ENCODE data around the gene GPR132.

Gene GPR132

DNA sequence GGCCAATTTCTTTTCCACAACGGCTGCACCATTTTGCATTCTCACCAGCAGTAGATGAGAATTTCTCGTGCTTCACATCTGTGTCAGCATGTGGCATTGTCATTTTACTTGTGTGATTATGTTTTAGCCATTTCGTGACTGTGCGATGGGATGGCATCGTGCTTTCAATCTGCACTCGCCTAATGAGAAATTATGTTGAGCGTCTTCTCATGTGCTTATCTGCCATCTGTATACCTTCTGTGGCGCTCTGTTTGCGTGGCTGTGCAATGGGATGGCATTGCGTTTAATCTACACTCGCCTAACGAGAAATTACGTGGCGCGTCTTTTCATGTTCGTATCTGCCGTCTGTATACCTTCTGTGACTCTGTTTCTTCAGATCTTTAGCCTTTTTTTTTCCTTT, 14.9 kb upstream of the GPR132 start:
- no peaks in the 10 kb centered on the region for H3K27me3 ChIP-seq (ENCODE audit: control insufficient read depth, insufficient read depth, low read length)
- no peak overlapping the region for H2AFZ ChIP-seq
- no peak overlapping the region for H3K4me2 ChIP-seq (ENCODE audit: low read length)
- no peaks in the 10 kb centered on the region for H3K36me3 ChIP-seq (ENCODE audit: control insufficient read depth, insufficient read depth, low read length)
- no peak overlapping the region for H3K9ac ChIP-seq
- no peak overlapping the region for H3K4me3 ChIP-seq (ENCODE audit: low read depth, low read length)
- no peaks in the 10 kb centered on the region for H3K4me1 ChIP-seq
- H3K27ac ChIP-seq, result no peak overlapping the region
- TF ChIP-seq, protein P1, sequence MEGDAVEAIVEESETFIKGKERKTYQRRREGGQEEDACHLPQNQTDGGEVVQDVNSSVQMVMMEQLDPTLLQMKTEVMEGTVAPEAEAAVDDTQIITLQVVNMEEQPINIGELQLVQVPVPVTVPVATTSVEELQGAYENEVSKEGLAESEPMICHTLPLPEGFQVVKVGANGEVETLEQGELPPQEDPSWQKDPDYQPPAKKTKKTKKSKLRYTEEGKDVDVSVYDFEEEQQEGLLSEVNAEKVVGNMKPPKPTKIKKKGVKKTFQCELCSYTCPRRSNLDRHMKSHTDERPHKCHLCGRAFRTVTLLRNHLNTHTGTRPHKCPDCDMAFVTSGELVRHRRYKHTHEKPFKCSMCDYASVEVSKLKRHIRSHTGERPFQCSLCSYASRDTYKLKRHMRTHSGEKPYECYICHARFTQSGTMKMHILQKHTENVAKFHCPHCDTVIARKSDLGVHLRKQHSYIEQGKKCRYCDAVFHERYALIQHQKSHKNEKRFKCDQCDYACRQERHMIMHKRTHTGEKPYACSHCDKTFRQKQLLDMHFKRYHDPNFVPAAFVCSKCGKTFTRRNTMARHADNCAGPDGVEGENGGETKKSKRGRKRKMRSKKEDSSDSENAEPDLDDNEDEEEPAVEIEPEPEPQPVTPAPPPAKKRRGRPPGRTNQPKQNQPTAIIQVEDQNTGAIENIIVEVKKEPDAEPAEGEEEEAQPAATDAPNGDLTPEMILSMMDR (IDR thresholded peaks at IDR 0.05), result no peak
- no peaks in the 10 kb centered on the region for H3K79me2 ChIP-seq
- H3K9me3 ChIP-seq (ENCODE audit: control insufficient read depth, low read length), result no peaks in the 10 kb centered on the region

DNA sequence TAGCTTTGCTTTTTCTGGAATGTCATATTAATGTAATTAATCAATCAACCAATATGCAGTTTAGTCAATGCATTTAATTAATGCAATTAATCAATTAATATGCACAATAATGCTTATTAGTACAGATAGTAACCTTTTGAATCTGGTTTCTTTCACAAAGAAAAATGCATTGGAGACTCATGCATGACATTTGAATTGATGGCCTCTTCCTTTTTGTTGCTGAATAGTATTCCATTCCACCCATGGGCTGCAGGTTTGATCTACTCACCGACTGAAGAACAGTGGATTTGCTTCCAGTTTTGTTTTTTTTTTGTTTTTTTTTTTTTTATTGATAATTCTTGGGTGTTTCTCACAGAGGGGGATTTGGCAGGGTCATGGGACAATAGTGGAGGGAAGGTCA, 13.1 kb upstream of the GPR132 start:
- no peaks in the 10 kb centered on the region for H3K9me3 ChIP-seq (ENCODE audit: control insufficient read depth, low read length)
- H3K36me3 ChIP-seq (ENCODE audit: control insufficient read depth, insufficient read depth, low read length), result no peaks in the 10 kb centered on the region
- no peaks in the 10 kb centered on the region for H3K79me2 ChIP-seq
- H3K9ac ChIP-seq, result no peak overlapping the region
- no peaks in the 10 kb centered on the region for H3K4me1 ChIP-seq
- H3K4me2 ChIP-seq (ENCODE audit: low read length), result no peak overlapping the region
- H2AFZ ChIP-seq, result no peak overlapping the region
- TF ChIP-seq, protein P1 (IDR thresholded peaks at IDR 0.05), result no peak
- no peak overlapping the region for H3K27ac ChIP-seq
- no peaks in the 10 kb centered on the region for H3K27me3 ChIP-seq (ENCODE audit: control insufficient read depth, insufficient read depth, low read length)
- H3K4me3 ChIP-seq (ENCODE audit: low read depth, low read length), result no peak overlapping the region

DNA sequence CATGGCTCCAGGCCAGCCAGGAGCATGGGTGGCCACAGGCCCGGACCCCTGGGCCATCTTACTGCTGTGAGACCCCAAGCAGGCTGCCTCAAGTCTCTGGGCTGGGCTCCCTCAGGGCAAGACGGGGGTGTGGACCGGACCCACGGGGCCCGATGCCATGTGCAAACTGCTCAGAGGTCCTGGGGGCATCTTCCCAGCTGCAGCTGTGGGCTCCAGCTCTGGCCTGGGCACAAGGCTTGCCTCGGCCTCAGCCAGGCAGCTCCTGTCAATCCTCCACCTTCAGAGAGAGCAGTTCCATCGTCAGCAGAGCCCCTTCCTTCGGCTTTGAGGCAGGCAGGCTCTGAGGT, 12.4 kb upstream of the GPR132 start:
- Histone ChIP-seq H3K4me3 (ENCODE audit: low read depth, low read length) (no peak overlapping the region), H3K79me2 (no peaks in the 10 kb centered on the region), H3K9me3 (ENCODE audit: control insufficient read depth, low read length) (no peaks in the 10 kb centered on the region), H3K27ac (no peak overlapping the region), H3K36me3 (ENCODE audit: control insufficient read depth, insufficient read depth, low read length) (no peaks in the 10 kb centered on the region), H3K9ac (no peak overlapping the region), H3K4me2 (ENCODE audit: low read length) (no peak overlapping the region), H3K4me1 (no peaks in the 10 kb centered on the region), H2AFZ (no peak overlapping the region), H3K27me3 (ENCODE audit: control insufficient read depth, insufficient read depth, low read length) (no peaks in the 10 kb centered on the region)
- TF ChIP-seq, protein P1 (IDR thresholded peaks at IDR 0.05), result no peak

DNA sequence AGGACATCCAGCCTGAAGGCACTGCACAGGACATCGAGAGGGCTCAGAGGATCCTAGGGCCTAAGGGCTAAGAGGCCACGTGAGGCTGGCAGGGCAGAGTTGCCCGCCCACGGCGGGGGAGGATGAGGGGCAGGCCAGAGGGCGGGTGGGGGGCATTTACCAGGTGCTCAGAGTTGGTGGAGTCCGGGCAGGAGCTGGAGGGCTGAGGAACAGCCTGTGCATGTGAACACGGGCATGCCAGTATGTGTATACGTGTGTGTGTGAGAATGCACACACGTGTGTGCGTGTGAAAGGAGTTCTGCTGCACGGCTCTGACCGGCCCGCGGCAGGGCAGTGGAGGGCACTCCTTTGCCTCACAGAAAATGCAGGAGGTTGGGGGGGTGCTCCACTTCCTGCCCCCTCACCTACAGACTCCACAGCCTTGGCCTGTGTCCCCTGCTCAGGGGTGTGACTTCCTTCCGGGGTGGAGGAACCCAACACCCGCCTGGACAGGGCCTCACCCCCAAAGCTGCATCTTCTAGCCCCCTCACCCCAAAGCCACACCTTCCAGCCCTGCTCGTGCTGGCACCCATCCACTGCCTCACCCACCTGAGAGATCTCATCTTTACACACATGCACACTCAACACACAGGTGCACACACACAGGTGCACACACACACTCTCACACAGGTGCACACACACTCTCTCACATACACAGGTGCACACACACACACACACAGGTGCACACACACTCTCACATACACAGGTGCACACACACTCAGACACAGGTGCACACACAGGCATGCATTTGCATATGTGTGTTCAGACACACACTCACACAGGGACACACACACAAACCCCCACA, 11.8 kb upstream of the GPR132 start:
- Histone ChIP-seq H3K4me1 (no peaks in the 10 kb centered on the region), H3K4me3 (ENCODE audit: low read depth, low read length) (no peak overlapping the region), H3K79me2 (no peaks in the 10 kb centered on the region), H3K27me3 (ENCODE audit: control insufficient read depth, insufficient read depth, low read length) (no peaks in the 10 kb centered on the region), H3K36me3 (ENCODE audit: control insufficient read depth, insufficient read depth, low read length) (no peaks in the 10 kb centered on the region), H2AFZ (no peak overlapping the region), H3K4me2 (ENCODE audit: low read length) (no peak overlapping the region), H3K9me3 (ENCODE audit: control insufficient read depth, low read length) (no peaks in the 10 kb centered on the region), H3K9ac (no peak overlapping the region), H3K27ac (no peak overlapping the region)
- TF ChIP-seq, protein P1 (IDR thresholded peaks at IDR 0.05), result no peak

DNA sequence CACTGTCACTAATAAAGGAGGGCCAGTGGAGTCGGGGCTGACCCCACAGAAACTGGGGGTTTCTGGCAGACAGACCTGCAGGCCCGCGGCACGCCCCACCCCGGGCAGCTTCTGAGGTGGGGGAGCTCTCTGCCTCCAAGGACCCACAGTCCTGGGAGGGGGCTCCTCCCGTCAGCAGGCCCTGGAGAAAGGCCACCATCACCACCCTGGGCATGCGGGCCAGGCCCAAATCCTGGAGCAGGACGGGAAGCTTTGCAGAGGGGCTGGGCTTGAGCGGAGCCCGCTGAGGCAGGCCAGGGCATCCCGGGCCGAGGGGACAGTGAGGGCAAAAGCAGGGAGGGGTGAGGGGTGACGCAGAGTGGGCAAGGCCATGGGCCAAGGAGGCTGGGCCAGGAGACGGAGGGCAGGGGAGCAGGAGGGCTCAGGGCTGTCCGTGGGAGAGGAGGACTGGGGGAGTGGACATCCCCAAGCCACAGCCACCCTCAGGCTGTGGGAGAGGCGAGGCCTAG, 11.1 kb upstream of the GPR132 start:
- Histone ChIP-seq H2AFZ (no peak overlapping the region), H3K9ac (no peak overlapping the region), H3K4me1 (no peaks in the 10 kb centered on the region), H3K4me3 (ENCODE audit: low read depth, low read length) (no peak overlapping the region), H3K79me2 (no peaks in the 10 kb centered on the region), H3K27me3 (ENCODE audit: control insufficient read depth, insufficient read depth, low read length) (no peaks in the 10 kb centered on the region), H3K27ac (no peak overlapping the region), H3K36me3 (ENCODE audit: control insufficient read depth, insufficient read depth, low read length) (no peaks in the 10 kb centered on the region), H3K4me2 (ENCODE audit: low read length) (no peak overlapping the region), H3K9me3 (ENCODE audit: control insufficient read depth, low read length) (no peaks in the 10 kb centered on the region)
- TF ChIP-seq, protein P1 (IDR thresholded peaks at IDR 0.05), result no peak
